Nephron progenitor cell (in vitro differentiated cells): Measurements from ENCODE around the gene BRPF1.

Experiments used
- DNase-seq: peaks from one replicate; pipeline ENCODE4 v3.0.0; 2021
- H3K27ac Mint-ChIP-seq: 2 replicates; pipeline ENCODE4 v1.8.0; 2021; ENCODE audit warnings: mild to moderate bottlenecking, moderate library complexity, mixed read lengths
- H3K27me3 Mint-ChIP-seq: 2 replicates; pipeline ENCODE4 v1.8.0; 2021; ENCODE audit warnings: mild to moderate bottlenecking, low read depth, mixed read lengths; ENCODE audit not compliant: poor library complexity
- H3K36me3 Mint-ChIP-seq: 2 replicates; pipeline ENCODE4 v1.8.0; 2021; ENCODE audit warnings: low read depth, mixed read lengths
- H3K4me1 Mint-ChIP-seq: 2 replicates; pipeline ENCODE4 v1.8.0; 2021; ENCODE audit warnings: mixed read lengths
- H3K4me3 Mint-ChIP-seq: 2 replicates; pipeline ENCODE4 v1.8.0; 2021; ENCODE audit warnings: mild to moderate bottlenecking, moderate library complexity, mixed read lengths
- H3K9me3 Mint-ChIP-seq: 2 replicates; pipeline ENCODE4 v1.8.0; 2021; ENCODE audit warnings: mild to moderate bottlenecking, moderate library complexity, mixed read lengths
- TF ChIP-seq, protein P1 (sequence below): fragments of 200-600 bp; sonication (generic); IDR thresholded peaks from 2 replicates; pipeline ENCODE4 v1.5.0; 2021; ENCODE audit warnings: antibody characterized with exemption

BRPF1 gene

GRCh38 chr3:9704347-9705322 is 26.9 kb upstream of the BRPF1 start:
- peak; percentile 85 for DNase-seq
- Mint-ChIP-seq H3K27me3 (peaks cover 68% of the 10 kb centered on the region), H3K27ac (no peak overlapping the region), H3K36me3 (peaks cover 13% of the 10 kb centered on the region), H3K4me1 (peaks cover 4% of the 10 kb centered on the region), H3K4me3 (peak overlapping the region; percentile 74), H3K9me3 (no peaks in the 10 kb centered on the region)
- TF ChIP-seq, protein P1, sequence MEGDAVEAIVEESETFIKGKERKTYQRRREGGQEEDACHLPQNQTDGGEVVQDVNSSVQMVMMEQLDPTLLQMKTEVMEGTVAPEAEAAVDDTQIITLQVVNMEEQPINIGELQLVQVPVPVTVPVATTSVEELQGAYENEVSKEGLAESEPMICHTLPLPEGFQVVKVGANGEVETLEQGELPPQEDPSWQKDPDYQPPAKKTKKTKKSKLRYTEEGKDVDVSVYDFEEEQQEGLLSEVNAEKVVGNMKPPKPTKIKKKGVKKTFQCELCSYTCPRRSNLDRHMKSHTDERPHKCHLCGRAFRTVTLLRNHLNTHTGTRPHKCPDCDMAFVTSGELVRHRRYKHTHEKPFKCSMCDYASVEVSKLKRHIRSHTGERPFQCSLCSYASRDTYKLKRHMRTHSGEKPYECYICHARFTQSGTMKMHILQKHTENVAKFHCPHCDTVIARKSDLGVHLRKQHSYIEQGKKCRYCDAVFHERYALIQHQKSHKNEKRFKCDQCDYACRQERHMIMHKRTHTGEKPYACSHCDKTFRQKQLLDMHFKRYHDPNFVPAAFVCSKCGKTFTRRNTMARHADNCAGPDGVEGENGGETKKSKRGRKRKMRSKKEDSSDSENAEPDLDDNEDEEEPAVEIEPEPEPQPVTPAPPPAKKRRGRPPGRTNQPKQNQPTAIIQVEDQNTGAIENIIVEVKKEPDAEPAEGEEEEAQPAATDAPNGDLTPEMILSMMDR: no peak

GRCh38 chr3:9710174-9710739 is 21.3 kb upstream of the BRPF1 start:
- Mint-ChIP-seq H3K4me3 (no peak overlapping the region), H3K27me3 (peaks cover 44% of the 10 kb centered on the region)
- TF ChIP-seq, protein P1: no peak

DNA sequence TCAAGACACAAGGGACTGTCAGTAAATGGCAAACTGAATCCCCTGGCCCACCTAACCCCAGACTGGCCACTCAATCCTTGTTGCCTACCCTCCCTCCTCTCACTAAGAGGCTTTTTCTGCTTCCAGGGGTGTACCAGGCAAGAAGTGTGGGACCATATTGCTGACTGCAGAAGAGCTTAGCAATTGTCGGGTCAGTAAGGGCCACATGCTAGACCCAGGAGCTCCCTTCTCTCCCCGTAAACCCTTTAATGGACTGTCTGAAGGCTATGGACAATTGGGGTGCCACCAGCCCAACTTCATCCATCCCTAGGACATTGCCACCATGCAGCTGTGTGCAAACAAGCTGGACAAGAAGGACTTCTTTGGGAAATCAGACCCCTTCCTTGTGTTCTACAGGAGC is 19.1 kb upstream of the BRPF1 start:
- Mint-ChIP-seq H3K36me3 (no peaks in the 10 kb centered on the region), H3K27me3 (peaks cover 35% of the 10 kb centered on the region), H3K27ac (no peak overlapping the region), H3K9me3 (no peaks in the 10 kb centered on the region), H3K4me3 (no peak overlapping the region), H3K4me1 (no peaks in the 10 kb centered on the region)
- no peak for DNase-seq
- TF ChIP-seq, protein P1: no peak

More at GRCh38 chr3:9710174-9710739, 21.3 kb upstream of the BRPF1 start:
- Mint-ChIP-seq H3K4me1 (no peaks in the 10 kb centered on the region), H3K27ac (no peak overlapping the region), H3K9me3 (no peaks in the 10 kb centered on the region), H3K36me3 (no peaks in the 10 kb centered on the region)
- DNase-seq: no peak

GRCh38 chr3:9713142-9713541 is 18.4 kb upstream of the BRPF1 start:
- Mint-ChIP-seq H3K27me3 (peaks cover 40% of the 10 kb centered on the region), H3K4me3 (no peak overlapping the region), H3K9me3 (no peaks in the 10 kb centered on the region), H3K4me1 (no peaks in the 10 kb centered on the region), H3K27ac (no peak overlapping the region), H3K36me3 (no peaks in the 10 kb centered on the region)
- TF ChIP-seq, protein P1: no peak
- DNase-seq: no peak

- H3K27ac Mint-ChIP-seq: no peak overlapping the region
- H3K9me3 Mint-ChIP-seq: no peaks in the 10 kb centered on the region
- DNase-seq: no peak
- H3K4me3 Mint-ChIP-seq: no peak overlapping the region
- H3K27me3 Mint-ChIP-seq: peaks cover 39% of the 10 kb centered on the region
- no peaks in the 10 kb centered on the region for H3K36me3 Mint-ChIP-seq
- H3K4me1 Mint-ChIP-seq: no peaks in the 10 kb centered on the region
- TF ChIP-seq, protein P1: no peak
Observed at GRCh38 chr3:9715136-9715535, 16.4 kb upstream of the BRPF1 start.
